ENCODE measurements around the gene LHFPL2.

GRCh38 chr5:78577071-78577807, 71.3 kb downstream of the LHFPL2 start:
- TF ChIP-seq FOXA1 (IDR thresholded peaks at IDR 0.05): no peak
- TF ChIP-seq SP1 (IDR thresholded peaks at IDR 0.05): no peak
- no peak for TF ChIP-seq L3MBTL2 (conservative IDR thresholded peaks at IDR 0.05)
- TF ChIP-seq ELF4 (IDR thresholded peaks at IDR 0.05): no peak
- no peak for TF ChIP-seq BHLHE40 (IDR thresholded peaks at IDR 0.05; ENCODE audit: borderline replicate concordance)
- no peak for TF ChIP-seq PKNOX1 (IDR thresholded peaks at IDR 0.05)
- TF ChIP-seq ARNT (IDR thresholded peaks at IDR 0.05): no peak
- no peak for TF ChIP-seq FOXM1 (IDR thresholded peaks at IDR 0.05; ENCODE audit: borderline replicate concordance)
